Measurements from ENCODE around the gene STARD8. TPM values are rescaled to one million over a fixed set of nuclear protein-coding genes. Genes with fewer than 3 reads are reported as not detected.
A peak's percentile ranks its signal among the peaks of the same experiment; 100 is the strongest.

STARD8 gene
- total and polyA plus RNA-seq, 4 donors: 1.8 to 10.7 (median 8.3) TPM

DNA sequence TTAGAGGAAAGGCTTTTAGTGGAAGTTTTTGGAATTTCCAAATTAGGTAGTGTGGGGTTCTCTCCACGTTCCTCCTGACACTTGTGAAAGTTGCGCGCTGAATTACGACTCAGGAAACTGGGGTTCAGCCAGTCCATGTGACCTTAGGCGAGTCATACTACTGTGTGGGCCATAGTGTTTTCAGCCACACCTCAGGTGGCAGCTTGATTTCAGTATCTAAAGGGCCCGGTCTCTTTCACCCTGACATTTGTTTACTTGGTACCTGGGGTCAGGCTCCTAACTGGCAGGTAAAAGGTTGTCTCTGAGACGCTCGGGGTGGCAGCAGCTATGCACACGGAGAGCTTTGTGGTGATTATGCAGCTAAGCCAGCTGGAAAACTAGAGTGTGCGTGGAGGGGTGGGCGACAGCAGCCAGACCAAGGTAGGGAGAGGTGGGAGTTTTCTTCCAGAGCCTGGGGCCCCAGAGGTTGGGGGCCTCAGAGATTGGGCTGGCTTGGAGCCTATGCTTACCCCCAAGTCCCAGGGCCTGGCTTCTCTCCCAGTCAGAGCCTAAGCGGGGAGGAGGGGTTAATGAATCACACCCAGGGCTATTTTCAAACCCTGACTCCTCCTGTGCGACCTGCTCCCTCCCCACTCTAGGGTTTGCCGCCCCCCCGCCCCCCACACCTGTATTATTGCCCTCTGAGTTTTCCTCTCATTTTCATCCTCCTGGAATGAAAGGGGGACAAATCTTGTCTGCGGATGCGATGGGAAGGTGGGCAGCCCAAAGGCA, 47.2 kb downstream of the STARD8 start:
- WGBS: 18% methylated on average over 17 of the region's 17 CpGs
- Histone ChIP-seq H3K9me3 (ENCODE audit: control insufficient read depth in 4 of 4, low read length in 3 of 4) (no peaks in the 10 kb centered on the region), H3K4me3 (ENCODE audit: low read depth in 1 of 3, low read length in 3 of 3) (peak overlapping the region; percentile 46 to 80 (median 65)), H3K4me1 (ENCODE audit: control insufficient read depth in 4 of 4, insufficient read depth in 4 of 4, low read length in 3 of 4) (peaks cover 19 to 47% (median 45%) of the 10 kb centered on the region in 4 donors), H3K27me3 (ENCODE audit: control insufficient read depth in 4 of 4, insufficient read depth in 4 of 4, low read length in 3 of 4) (no peaks in the 10 kb centered on the region), H3K27ac (ENCODE audit: low read depth in 1 of 2, low read length in 2 of 2) (peak overlapping the region; percentile 74 to 90), H3K36me3 (ENCODE audit: control insufficient read depth in 4 of 4, insufficient read depth in 3 of 4, low read depth in 1 of 4, low read length in 3 of 4) (no peaks in the 10 kb centered on the region), H3K9ac (ENCODE audit: low read depth in 1 of 2, low read length in 2 of 2) (peak overlapping the region in 1 of 2 donors; percentile 71)
- peak in 1 of 2 donors; percentile 33 for TF ChIP-seq RXRA (IDR thresholded peaks at IDR 0.05)
- no peak for TF ChIP-seq RAD21 (IDR thresholded peaks at IDR 0.05)
- TF ChIP-seq HNF4A (conservative IDR thresholded peaks at IDR 0.05): peak in 1 of 2 donors; percentile 40
- TF ChIP-seq, protein P1, sequence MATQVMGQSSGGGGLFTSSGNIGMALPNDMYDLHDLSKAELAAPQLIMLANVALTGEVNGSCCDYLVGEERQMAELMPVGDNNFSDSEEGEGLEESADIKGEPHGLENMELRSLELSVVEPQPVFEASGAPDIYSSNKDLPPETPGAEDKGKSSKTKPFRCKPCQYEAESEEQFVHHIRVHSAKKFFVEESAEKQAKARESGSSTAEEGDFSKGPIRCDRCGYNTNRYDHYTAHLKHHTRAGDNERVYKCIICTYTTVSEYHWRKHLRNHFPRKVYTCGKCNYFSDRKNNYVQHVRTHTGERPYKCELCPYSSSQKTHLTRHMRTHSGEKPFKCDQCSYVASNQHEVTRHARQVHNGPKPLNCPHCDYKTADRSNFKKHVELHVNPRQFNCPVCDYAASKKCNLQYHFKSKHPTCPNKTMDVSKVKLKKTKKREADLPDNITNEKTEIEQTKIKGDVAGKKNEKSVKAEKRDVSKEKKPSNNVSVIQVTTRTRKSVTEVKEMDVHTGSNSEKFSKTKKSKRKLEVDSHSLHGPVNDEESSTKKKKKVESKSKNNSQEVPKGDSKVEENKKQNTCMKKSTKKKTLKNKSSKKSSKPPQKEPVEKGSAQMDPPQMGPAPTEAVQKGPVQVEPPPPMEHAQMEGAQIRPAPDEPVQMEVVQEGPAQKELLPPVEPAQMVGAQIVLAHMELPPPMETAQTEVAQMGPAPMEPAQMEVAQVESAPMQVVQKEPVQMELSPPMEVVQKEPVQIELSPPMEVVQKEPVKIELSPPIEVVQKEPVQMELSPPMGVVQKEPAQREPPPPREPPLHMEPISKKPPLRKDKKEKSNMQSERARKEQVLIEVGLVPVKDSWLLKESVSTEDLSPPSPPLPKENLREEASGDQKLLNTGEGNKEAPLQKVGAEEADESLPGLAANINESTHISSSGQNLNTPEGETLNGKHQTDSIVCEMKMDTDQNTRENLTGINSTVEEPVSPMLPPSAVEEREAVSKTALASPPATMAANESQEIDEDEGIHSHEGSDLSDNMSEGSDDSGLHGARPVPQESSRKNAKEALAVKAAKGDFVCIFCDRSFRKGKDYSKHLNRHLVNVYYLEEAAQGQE (IDR thresholded peaks at IDR 0.05): no peak
- no peak for DNase-seq (ENCODE audit: low spot score)

DNA sequence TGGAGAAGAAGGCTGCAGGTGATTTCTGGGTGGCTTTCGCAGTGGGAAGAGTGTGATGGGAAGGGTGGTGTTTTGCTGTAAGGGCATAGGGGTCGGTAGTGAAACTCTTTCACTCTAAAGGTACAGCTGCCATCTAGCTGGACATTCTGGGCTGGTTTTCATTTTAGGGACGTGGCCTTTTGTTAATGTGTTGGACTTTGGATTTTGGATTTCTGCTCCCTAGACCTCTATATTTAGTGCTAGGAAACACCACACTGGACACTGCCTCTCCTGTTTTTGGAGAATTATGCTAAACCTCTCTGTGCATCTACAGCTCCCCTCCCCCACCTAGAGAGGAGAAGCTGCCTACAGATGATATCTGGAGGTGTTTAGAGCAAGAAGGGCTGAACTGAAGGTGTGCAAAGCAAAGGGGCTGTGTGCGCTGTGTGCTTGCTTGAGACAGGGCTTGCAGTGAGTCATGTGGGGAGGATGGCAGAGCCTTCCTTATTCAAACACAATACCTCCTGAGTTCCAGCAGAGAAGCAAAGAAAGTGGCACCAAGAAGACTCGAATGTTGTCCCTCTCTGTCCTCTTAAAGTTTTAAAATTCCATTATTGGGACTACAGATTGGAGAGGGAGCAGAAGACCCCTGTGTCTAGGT, 47.9 kb downstream of the STARD8 start:
- peak overlapping the region; percentile 20 to 80 (median 65) for H3K4me3 ChIP-seq (ENCODE audit: low read depth in 1 of 3, low read length in 3 of 3)
- H3K36me3 ChIP-seq (ENCODE audit: control insufficient read depth in 4 of 4, insufficient read depth in 3 of 4, low read depth in 1 of 4, low read length in 3 of 4): no peaks in the 10 kb centered on the region
- H3K4me1 ChIP-seq (ENCODE audit: control insufficient read depth in 4 of 4, insufficient read depth in 4 of 4, low read length in 3 of 4): peaks cover 22 to 53% (median 50%) of the 10 kb centered on the region in 4 donors
- peak overlapping the region; percentile 74 to 90 for H3K27ac ChIP-seq (ENCODE audit: low read depth in 1 of 2, low read length in 2 of 2)
- no peak for DNase-seq (ENCODE audit: low spot score)
- TF ChIP-seq RXRA (IDR thresholded peaks at IDR 0.05) (peak; percentile 31 to 35), GABPA (IDR thresholded peaks at IDR 0.05 in 1 of 2, conservative IDR thresholded peaks at IDR 0.05 in 1 of 2) (no peak), SP1 (IDR thresholded peaks at IDR 0.05) (peak; percentile 63), HNF4A (conservative IDR thresholded peaks at IDR 0.05) (peak; percentile 86 to 93), HNF4G (IDR thresholded peaks at IDR 0.05) (peak; percentile 46)
- TF ChIP-seq, protein P2, sequence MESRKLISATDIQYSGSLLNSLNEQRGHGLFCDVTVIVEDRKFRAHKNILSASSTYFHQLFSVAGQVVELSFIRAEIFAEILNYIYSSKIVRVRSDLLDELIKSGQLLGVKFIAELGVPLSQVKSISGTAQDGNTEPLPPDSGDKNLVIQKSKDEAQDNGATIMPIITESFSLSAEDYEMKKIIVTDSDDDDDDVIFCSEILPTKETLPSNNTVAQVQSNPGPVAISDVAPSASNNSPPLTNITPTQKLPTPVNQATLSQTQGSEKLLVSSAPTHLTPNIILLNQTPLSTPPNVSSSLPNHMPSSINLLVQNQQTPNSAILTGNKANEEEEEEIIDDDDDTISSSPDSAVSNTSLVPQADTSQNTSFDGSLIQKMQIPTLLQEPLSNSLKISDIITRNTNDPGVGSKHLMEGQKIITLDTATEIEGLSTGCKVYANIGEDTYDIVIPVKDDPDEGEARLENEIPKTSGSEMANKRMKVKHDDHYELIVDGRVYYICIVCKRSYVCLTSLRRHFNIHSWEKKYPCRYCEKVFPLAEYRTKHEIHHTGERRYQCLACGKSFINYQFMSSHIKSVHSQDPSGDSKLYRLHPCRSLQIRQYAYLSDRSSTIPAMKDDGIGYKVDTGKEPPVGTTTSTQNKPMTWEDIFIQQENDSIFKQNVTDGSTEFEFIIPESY (IDR thresholded peaks at IDR 0.05): no peak
- no peaks in the 10 kb centered on the region for H3K27me3 ChIP-seq (ENCODE audit: control insufficient read depth in 4 of 4, insufficient read depth in 4 of 4, low read length in 3 of 4)
- H3K9ac ChIP-seq (ENCODE audit: low read depth in 1 of 2, low read length in 2 of 2): no peak overlapping the region
- H3K9me3 ChIP-seq (ENCODE audit: control insufficient read depth in 4 of 4, low read length in 3 of 4): no peaks in the 10 kb centered on the region
- WGBS: 26% methylated on average over 5 of the region's 5 CpGs

All from liver (tissue), 9 donors.